Nephron progenitor cell (in vitro differentiated cells): ENCODE data around the gene NUDT9.
"Not testable (repeated sequence)": the region's sequence is repeated elsewhere in the genome, so short reads cannot be mapped to it uniquely, and the experiment has no call there.

Source experiments
- DNase-seq: peaks from one replicate; pipeline ENCODE4 v3.0.0; 2021
- H3K27ac Mint-ChIP-seq: 2 replicates; pipeline ENCODE4 v1.8.0; 2021; ENCODE audit warnings: mild to moderate bottlenecking, moderate library complexity, mixed read lengths
- H3K27me3 Mint-ChIP-seq: 2 replicates; pipeline ENCODE4 v1.8.0; 2021; ENCODE audit warnings: mild to moderate bottlenecking, low read depth, mixed read lengths; ENCODE audit not compliant: poor library complexity
- H3K36me3 Mint-ChIP-seq: 2 replicates; pipeline ENCODE4 v1.8.0; 2021; ENCODE audit warnings: low read depth, mixed read lengths
- H3K4me1 Mint-ChIP-seq: 2 replicates; pipeline ENCODE4 v1.8.0; 2021; ENCODE audit warnings: mixed read lengths
- H3K4me3 Mint-ChIP-seq: 2 replicates; pipeline ENCODE4 v1.8.0; 2021; ENCODE audit warnings: mild to moderate bottlenecking, moderate library complexity, mixed read lengths
- H3K9me3 Mint-ChIP-seq: 2 replicates; pipeline ENCODE4 v1.8.0; 2021; ENCODE audit warnings: mild to moderate bottlenecking, moderate library complexity, mixed read lengths
- TF ChIP-seq, protein P1 (sequence below): fragments of 200-600 bp; sonication (generic); IDR thresholded peaks from 2 replicates; pipeline ENCODE4 v1.5.0; 2021; ENCODE audit warnings: antibody characterized with exemption

Gene NUDT9

DNA sequence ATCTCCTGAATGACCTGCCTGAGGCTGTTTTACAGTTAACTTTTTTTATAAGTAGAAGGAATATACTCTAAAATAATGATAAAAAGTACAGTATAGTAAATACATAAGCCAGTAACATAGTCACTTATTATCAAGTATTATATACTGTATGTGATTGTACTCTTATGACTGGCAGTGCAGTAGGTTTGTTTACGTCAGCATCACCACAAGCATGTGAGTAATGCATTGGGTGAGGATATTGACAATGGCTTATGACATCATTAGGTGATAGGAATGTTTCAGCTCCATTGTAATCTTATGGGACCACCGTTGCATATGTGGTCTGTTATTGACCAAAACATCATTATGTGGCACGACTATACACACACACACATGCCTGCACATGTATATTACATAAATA lies 20.5 kb downstream of the NUDT9 start:
- Mint-ChIP-seq H3K27me3 (no peaks in the 10 kb centered on the region), H3K27ac (no peak overlapping the region), H3K9me3 (no peaks in the 10 kb centered on the region), H3K36me3 (peaks cover 70% of the 10 kb centered on the region), H3K4me1 (no peaks in the 10 kb centered on the region), H3K4me3 (no peak overlapping the region)
- DNase-seq = no peak
- TF ChIP-seq, protein P1, sequence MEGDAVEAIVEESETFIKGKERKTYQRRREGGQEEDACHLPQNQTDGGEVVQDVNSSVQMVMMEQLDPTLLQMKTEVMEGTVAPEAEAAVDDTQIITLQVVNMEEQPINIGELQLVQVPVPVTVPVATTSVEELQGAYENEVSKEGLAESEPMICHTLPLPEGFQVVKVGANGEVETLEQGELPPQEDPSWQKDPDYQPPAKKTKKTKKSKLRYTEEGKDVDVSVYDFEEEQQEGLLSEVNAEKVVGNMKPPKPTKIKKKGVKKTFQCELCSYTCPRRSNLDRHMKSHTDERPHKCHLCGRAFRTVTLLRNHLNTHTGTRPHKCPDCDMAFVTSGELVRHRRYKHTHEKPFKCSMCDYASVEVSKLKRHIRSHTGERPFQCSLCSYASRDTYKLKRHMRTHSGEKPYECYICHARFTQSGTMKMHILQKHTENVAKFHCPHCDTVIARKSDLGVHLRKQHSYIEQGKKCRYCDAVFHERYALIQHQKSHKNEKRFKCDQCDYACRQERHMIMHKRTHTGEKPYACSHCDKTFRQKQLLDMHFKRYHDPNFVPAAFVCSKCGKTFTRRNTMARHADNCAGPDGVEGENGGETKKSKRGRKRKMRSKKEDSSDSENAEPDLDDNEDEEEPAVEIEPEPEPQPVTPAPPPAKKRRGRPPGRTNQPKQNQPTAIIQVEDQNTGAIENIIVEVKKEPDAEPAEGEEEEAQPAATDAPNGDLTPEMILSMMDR = no peak

DNA sequence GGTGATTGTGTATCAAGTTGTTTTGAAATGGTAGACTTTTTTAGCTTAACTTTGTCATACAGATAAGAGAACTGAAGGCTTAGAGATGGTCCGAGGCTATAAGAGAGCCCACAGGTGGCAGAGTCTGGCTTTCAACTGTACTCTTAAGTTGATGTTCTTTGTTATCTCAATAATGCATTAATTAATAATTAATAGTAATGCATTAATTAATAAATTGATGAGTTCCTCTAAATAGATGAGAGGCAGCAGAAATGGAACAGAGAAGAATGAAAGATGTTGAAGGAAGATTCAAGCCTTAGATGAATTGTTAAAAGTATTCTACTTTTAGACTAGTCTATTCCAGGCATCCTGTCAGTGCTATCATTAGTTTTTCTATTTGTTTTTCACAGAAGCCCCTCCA lies 22.4 kb downstream of the NUDT9 start:
- H3K4me1 Mint-ChIP-seq = no peaks in the 10 kb centered on the region
- H3K4me3 Mint-ChIP-seq = no peak overlapping the region

DNA sequence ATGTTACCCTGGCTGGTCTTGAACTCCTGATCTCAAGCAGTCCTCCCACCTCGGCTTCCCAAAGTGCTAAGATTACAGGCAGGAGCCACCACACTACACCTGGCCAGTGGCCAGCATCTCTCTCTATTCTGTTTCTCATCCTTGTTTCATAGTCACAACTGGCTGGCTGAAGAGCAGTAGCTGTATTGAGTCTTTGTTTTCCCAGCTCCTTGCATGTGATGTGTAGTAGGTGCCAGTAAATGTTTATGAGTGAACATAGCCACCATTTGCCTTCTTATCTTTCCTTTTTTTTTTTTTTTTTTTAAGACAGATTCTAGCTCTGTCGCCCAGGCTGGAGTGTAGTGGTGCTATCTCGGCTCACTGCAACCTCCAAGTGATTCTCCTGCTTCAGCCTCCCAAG lies 23.6 kb downstream of the NUDT9 start:
- peaks cover 66% of the 10 kb centered on the region for H3K36me3 Mint-ChIP-seq
- no peak for DNase-seq
- no peaks in the 10 kb centered on the region for H3K4me1 Mint-ChIP-seq
- TF ChIP-seq, protein P1 = no peak
- H3K9me3 Mint-ChIP-seq = no peaks in the 10 kb centered on the region
- no peak overlapping the region for H3K4me3 Mint-ChIP-seq
- no peaks in the 10 kb centered on the region for H3K27me3 Mint-ChIP-seq
- no peak overlapping the region for H3K27ac Mint-ChIP-seq

More for the DNA sequence above, 22.4 kb downstream of the NUDT9 start:
- Mint-ChIP-seq H3K27ac (no peak overlapping the region), H3K27me3 (no peaks in the 10 kb centered on the region), H3K36me3 (peaks cover 63% of the 10 kb centered on the region), H3K9me3 (no peaks in the 10 kb centered on the region)
- TF ChIP-seq, protein P1 = no peak
- DNase-seq = no peak

DNA sequence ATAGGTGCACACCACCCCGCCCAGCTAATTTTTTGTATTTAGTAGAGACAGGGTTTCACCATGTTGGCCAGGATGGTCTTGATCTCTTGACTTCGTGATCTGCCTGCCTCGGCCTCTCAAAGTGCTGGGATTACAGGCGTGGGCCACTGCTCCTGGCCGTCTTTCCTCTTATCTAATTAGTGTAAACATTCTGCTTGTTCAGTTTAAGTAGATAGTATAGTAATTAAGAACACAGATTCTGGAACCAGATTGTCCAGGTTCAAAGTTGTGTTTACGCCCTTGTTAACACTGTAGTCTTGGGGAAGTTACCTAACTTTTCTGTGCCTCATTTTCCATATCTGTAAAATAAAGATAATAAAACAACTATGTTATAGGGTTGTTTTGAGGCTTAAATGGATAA lies 24.0 kb downstream of the NUDT9 start:
- H3K4me3 Mint-ChIP-seq, DNase-seq, H3K27me3 Mint-ChIP-seq, H3K27ac Mint-ChIP-seq, H3K4me1 Mint-ChIP-seq, H3K9me3 Mint-ChIP-seq: not testable (repeated sequence)
- H3K36me3 Mint-ChIP-seq = peaks cover 70% of the 10 kb centered on the region

DNA sequence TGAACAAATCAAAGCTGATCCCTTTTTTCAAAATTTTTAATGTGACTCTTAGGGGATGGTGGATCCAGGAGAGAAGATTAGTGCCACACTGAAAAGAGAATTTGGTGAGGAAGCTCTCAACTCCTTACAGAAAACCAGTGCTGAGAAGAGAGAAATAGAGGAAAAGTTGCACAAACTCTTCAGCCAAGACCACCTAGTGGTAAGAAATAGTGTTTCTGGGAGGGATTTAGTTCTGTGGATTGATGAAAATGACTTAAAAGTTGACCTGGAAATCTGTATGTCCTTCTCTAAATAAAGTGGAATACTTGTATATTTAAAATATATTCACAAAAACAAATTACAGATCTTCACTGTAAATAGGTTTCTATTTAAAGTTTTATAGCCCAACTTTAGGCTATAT lies 29.2 kb downstream of the NUDT9 start:
- DNase-seq = no peak
- TF ChIP-seq, protein P1 = no peak
- Mint-ChIP-seq H3K9me3 (no peaks in the 10 kb centered on the region), H3K27me3 (no peaks in the 10 kb centered on the region), H3K36me3 (peaks cover 64% of the 10 kb centered on the region), H3K27ac (no peak overlapping the region), H3K4me1 (peaks cover 12% of the 10 kb centered on the region), H3K4me3 (no peak overlapping the region)

DNA sequence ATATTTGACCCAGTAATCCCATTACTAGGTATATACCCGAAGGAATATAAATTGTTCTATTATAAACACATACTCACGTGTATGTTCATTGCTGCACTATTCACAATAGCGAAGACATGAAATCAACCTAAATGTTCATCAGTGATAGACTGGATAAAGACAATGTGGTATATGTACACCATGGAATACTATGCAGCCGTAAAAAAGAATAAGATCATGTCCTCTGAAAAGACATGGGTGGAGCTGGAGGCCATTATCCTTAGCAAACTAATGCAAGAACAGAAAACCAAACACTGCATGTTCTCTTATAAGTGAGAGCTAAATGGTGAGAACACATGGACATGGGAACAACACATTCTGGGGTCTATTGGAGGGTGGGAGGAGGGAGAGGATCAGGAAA lies 36.5 kb downstream of the NUDT9 start:
- H3K36me3 Mint-ChIP-seq = peaks cover 46% of the 10 kb centered on the region
- TF ChIP-seq, protein P1 = no peak
- no peaks in the 10 kb centered on the region for H3K27me3 Mint-ChIP-seq
- H3K4me1 Mint-ChIP-seq = peaks cover 14% of the 10 kb centered on the region
- H3K9me3 Mint-ChIP-seq = peaks cover 8% of the 10 kb centered on the region
- no peak overlapping the region for H3K4me3 Mint-ChIP-seq
- DNase-seq = no peak
- no peak overlapping the region for H3K27ac Mint-ChIP-seq
